ENCODE data around the gene DRAXIN.

- no peak for TF ChIP-seq CTCF (IDR thresholded peaks at IDR 0.05; ENCODE audit: low read depth, low read length)
- no peak for TF ChIP-seq EZH2phosphoT487 (IDR thresholded peaks at IDR 0.05; ENCODE audit: low read depth)
These were observed 3.0 kb upstream of the DRAXIN start for GRCh38 chr1:11688506-11688905.
